ENCODE data around the gene OSCAR.
A peak's percentile ranks its signal among the peaks of the same experiment; 100 is the strongest.
"Not testable (repeated sequence)": the region's sequence is repeated elsewhere in the genome, so short reads cannot be mapped to it uniquely, and the experiment has no call there.

Gene OSCAR

DNA sequence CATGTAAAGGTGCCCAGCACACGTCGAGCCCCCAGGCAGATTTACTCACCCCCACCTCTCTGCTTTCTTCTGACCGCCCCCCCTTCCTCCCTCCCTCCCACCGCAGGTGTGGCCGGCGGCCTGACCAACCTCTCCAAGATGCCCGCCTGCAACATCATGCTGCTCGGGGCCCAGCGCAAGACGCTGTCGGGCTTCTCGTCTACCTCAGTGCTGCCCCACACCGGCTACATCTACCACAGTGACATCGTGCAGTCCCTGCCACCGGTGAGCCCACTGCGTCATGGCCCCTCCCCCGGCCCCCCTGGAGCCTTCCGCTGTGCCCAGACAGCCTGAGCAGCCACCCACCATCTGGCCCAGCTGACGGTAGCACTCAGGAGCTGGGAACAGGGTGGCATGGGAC, 23.8 kb upstream of the OSCAR start:
- no peak for DNase-seq

DNA sequence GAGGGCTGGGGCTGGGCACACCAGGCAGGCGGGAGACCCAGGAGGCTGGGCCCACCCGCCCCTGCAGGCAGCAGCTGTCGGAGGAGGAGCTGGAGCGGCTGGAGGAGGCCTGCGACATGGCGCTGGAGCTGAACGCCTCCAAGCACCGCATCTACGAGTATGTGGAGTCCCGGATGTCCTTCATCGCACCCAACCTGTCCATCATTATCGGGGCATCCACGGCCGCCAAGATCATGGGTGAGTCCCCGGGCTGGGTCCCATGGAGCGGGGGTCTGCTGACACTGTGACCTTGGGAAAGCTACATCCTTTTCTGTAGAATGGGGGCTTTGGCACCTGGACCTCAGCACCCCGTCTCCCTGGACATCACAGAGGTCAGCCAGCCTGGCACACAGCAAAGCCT, 23.1 kb upstream of the OSCAR start:
- no peak for DNase-seq

GRCh38 chr19:54121259-54121658, 20.7 kb upstream of the OSCAR start:
- DNase-seq: no peak

GRCh38 chr19:54115109-54116063, 14.8 kb upstream of the OSCAR start, which contains the start of the genes PRPF31 and TFPT:
TSS of gene PRPF31 (plus strand) at chr19:54115754. CDS start at chr19:54118279, 2,525 bp downstream.
TSS of gene TFPT (minus strand) at chr19:54115657. CDS start at chr19:54115269, 388 bp downstream.
- DNase-seq: peak; percentile 100

- peak; percentile 11 for DNase-seq
Measured at GRCh38 chr19:54114340-54115108, 13.9 kb upstream of the OSCAR start.

GRCh38 chr19:54109651-54110050, 9.0 kb upstream of the OSCAR start:
- DNase-seq: no peak

DNA sequence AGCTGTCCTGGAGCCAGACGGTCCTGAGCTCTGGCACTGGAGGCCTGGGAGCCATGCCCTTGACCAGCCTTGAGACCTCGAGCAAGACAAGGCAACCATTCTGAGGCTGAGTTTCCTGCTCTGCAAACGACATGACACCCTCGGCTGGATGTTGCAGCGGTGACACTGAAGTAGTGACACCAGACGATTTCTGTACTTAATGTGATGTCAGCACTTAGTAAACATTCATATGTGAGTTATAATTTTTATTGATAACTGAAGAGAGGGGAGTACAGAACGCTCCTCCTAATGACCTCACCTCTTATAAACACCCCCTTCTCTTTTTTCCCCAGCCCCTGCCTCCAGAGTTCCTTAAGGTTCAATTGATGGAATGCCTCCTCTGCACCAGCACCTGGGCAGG, 7.9 kb upstream of the OSCAR start:
- no peak for DNase-seq

GRCh38 chr19:54107876-54108490, 7.4 kb upstream of the OSCAR start:
- no peak for DNase-seq

GRCh38 chr19:54106716-54107115, 6.1 kb upstream of the OSCAR start:
- no peak for DNase-seq

DNA sequence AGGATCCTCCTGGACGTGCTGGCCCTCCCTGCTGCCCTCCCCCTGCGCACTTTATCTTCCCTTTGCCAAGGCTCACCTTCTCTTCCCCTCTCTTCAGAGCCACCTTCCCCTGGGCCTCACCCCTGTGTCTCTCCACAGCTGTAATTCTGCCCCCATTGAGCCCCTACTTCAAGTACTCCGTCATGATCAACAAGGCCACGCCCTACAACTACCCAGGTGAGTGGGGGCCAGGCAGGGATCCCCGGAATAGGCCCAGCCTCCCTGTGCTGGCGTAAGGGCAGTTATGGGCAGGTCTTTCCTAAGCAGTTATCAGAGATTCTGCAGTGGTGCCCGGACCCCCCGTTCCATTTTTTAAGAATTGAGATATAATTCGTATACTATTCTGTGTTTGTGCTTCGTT, 5.2 kb upstream of the OSCAR start:
- DNase-seq: no peak

GRCh38 chr19:54104998-54105715, 4.6 kb upstream of the OSCAR start:
- DNase-seq: no peak

- peak; percentile 99 for DNase-seq
Measured at GRCh38 chr19:54102421-54103169, 2.0 kb upstream of the OSCAR start, which contains the start of gene NDUFA3. TSS of gene NDUFA3 (plus strand) at chr19:54102855. CDS start at chr19:54102879, 24 bp downstream.

DNA sequence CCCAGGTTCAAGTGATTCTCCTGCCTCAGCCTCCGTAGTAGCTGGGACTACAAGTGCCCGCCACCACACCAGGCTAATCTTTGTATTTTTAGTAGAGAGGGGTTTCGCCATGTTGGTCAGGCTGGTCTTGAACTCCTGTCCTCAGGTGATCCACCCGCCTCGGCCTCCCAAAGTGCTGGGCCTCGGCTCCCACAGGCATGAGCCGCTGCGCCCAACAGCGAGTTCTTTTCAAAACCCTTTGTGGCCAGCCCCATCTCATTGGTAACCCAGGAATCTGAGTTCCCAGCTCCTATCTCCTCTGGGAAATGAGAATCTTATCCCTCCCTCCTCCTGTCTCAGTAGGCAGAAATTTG, 724 bp downstream of the OSCAR start:
- not testable (repeated sequence) for DNase-seq

GRCh38 chr19:54099190-54099902, 1.3 kb downstream of the OSCAR start:
- DNase-seq: no peak

DNA sequence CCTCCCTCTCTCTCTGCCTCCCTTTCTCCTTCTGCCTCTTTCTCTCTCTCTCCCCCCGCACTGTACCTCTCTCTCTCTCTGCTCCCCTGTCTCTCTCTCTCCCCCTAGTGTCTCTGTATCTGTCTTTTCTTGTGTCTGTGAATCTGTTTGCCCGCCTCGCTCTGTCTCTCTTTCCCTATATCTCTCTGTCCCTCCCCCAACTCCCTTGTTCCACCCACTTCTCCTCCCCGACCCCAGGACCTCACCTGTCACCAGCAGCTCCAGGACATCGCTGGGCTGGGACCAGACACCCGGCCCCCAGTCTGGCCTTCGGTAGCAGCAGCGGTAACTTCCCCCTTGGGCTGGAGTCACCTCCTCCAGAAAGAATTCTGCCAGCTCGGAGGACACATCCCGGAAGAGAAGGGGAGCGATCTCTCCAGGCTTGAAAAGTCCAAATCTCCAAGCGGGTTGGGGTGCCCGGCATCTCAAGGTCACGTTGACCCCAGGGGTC, 3.9 kb downstream of the OSCAR start:
- peak; percentile 9 for DNase-seq

GRCh38 chr19:54095859-54096616, 4.6 kb downstream of the OSCAR start:
- peak; percentile 66 for DNase-seq

DNA sequence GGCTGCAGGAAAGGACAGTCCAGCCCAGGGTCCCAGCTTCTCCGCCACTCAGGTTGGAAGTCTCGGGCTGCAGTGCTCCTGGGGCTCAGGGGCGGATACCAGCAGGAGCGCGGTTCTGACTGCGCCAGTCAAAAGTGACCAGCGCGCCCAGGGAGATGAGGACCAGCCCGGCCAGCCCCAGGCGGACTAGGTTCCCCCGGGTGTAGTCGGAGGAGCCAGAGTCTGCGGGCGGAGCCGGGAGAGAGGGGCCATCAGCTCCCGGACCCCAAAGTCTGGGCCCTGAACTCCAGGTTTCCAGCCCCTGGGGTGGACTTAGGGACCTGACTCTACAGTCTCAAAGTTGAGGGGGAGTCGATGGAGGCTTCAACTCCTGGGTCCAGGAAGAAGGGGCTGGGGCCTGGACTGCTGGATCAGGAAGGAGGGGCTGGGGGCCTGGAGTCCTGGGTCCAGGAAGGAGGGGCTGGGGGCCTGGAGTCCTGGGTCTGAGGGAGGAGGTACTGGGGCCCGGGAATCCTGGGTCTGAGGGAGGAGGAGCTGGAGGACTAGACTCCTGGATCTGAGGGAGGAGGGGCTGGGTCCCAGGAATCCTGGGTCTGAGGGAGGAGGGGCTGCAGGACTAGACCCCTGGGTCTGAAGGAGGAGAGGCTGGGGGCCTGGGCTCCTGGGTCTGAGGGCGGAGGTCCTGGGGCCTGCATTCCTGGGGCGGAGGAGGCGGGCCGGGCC, 5.3 kb downstream of the OSCAR start:
- DNase-seq: no peak

DNA sequence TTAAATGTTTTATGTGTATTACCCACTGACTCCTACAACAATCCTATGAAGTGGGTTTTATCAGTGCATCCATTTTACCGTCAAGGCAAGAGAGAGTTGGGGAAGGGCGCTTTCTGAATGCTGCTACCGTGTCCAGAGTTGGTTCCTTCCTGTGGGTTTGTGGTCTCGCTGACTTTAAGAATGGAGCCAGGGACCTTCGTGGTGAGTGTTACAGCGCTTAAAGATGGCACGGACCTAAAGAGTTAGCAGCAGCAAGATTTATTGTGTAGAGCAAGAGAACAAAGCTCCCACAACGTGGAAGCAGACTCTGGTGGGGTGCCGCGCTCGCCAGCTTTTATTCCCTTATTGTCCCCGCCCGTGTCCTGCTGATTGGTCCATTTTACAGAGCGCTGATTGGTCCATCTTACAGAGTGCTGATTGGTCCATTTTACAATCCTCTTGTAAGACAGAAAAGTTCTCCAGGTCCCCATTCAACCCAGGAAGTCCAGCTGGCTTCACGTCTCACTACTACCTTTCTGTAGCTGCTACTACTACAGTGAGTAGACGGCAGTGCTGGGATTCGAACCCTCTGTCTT, 6.1 kb downstream of the OSCAR start:
- no peak for DNase-seq

DNA sequence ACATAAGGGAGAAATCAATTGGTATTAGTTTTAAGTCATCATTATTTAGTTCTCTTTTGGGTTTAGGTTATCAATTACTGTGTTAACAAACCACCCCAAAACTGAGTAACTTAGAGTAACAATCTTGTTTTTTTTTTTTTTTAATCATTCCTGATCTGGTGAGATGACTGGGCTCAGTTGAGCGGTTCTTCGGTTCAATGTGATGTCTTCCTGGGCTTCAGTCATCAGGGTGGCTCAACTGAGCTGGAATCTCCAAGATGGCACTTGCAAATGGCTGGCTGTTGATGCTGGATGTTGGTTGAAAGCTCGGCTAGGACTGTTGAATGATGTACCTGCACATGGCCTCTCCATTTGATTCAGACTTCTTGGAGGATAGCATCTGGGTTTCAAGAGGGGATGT, 16.2 kb downstream of the OSCAR start:
- DNase-seq: no peak

All from eye (tissue), 1 donor.